GM18951 (cell line): ENCODE measurements around the gene DOCK3.
"Not testable (repeated sequence)": the region's sequence is repeated elsewhere in the genome, so short reads cannot be mapped to it uniquely, and the experiment has no call there.

Experiments used
- POLR2A ChIP-seq: IDR thresholded peaks from 4 replicates; pipeline ENCODE4 v1.6.1; 2011; ENCODE audit warnings: mild to moderate bottlenecking; ENCODE audit not compliant: insufficient read length, insufficient read depth; ENCODE audit errors: extremely low read depth
- in situ Hi-C: fragments of 300-500 bp; cut with MboI; formaldehyde crosslinking; loops from one replicate; pipeline ENCODE4 v1.12.0; 2022; ENCODE audit warnings: low sequenced_read_pairs, mixed read lengths, inconsistent platforms; ENCODE audit not compliant: unreplicated experiment

DOCK3 gene

GRCh38 chr3:51282931-51283330 lies 608.2 kb downstream of the DOCK3 start:
- no peak for TF ChIP-seq POLR2A
- in situ Hi-C loops, result no loop called here

DNA sequence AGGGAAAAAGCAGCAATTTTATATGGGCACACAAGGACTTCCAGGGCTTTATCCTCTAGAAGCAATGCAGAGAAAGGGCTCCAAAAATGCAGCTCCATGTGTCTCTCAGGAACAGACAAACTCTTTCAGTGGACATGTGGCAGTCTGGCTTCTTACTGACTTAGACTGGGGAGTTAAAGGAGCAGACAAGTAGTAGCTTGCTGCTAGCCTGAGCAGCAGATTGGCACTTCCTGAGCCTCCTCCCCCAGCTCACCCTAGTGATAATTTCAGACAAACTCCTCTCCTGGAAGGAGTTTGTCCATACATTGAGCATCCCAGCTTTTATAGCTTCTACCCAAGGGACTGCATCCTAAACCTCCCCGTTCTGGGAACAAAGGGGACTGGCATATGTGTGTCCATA lies 608.7 kb downstream of the DOCK3 start:
- in situ Hi-C loops, result no loop called here
- no peak for TF ChIP-seq POLR2A

GRCh38 chr3:51295625-51296024 lies 620.9 kb downstream of the DOCK3 start:
- in situ Hi-C loops, result no loop called here

GRCh38 chr3:51297333-51297732 lies 622.6 kb downstream of the DOCK3 start:
- in situ Hi-C loops, result no loop called here
- TF ChIP-seq POLR2A, result no peak

More at GRCh38 chr3:51295625-51296024, 620.9 kb downstream of the DOCK3 start:
- no peak for TF ChIP-seq POLR2A

- no peak for TF ChIP-seq POLR2A
- in situ Hi-C loops, result no loop called here
Measured at GRCh38 chr3:51304230-51304629, 629.5 kb downstream of the DOCK3 start.

- in situ Hi-C loops, result no loop called here
- TF ChIP-seq POLR2A, result no peak
Measured at GRCh38 chr3:51306093-51306492, 631.4 kb downstream of the DOCK3 start.

DNA sequence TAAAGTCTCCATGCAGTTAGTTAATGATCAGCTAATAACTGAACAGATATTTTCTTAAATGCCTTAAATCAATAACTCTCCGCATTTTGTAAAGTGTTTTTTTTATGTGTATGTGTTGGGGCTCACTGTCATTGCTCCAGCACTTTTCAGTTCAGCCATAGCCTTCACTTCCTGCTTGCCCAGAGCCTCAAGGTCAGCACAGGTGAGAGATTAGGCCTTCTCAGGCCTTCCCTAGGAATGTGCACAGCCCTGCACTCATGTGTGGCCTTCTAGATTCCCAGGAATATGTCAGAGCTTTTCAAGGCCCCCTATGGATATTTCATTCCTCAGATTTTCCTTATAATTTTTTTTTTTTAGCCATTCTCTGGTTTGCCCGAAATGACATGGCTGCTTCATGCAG lies 632.7 kb downstream of the DOCK3 start:
- in situ Hi-C loops, result no loop called here
- no peak for TF ChIP-seq POLR2A

DNA sequence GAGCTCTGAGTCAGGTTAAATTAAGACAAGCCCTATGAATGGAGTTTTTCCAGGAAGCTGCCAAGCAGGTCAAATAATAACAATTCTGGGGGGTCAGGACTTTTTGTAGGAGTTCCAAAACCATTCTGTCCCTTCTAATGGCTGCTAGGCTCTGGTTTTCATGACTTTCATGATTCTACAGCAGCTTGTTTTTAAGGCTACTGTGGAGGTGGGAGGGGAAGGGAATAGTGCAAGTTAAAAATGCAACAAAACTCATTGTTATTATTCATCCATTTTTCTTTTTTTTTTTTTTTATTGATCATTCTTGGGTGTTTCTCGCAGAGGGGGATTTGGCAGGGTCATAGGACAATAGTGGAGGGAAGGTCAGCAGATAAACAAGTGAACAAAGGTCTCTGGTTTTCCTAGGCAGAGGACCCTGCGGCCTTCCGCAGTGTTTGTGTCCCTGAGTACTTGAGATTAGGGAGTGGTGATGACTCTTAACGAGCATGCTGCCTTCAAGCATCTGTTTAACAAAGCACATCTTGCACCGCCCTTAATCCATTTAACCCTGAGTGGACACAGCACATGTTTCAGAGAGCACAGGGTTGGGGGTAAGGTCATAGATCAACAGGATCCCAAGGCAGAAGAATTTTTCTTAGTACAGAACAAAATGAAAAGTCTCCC lies 633.3 kb downstream of the DOCK3 start:
- in situ Hi-C loops, result not testable (repeated sequence)

DNA sequence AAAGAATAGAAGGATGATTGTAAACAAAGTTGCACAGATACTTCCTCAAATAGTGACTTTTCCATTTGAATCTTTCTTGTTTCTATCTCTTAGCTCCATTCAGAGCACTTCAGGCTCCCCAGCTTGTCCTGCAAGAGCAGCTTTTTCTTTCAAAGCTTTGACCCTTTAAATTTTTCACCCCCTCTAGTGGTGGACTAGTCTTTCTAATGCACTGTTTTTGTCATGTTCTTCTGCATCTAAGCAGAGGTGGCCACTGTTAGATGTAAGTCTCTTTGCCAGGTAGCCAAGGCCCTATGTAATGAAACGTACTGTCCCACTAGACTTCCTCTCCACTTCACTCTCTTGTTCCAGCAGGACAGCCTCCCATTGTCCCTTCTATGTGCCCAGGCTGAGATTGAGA lies 636.3 kb downstream of the DOCK3 start:
- no peak for TF ChIP-seq POLR2A
- in situ Hi-C loops, result no loop called here

DNA sequence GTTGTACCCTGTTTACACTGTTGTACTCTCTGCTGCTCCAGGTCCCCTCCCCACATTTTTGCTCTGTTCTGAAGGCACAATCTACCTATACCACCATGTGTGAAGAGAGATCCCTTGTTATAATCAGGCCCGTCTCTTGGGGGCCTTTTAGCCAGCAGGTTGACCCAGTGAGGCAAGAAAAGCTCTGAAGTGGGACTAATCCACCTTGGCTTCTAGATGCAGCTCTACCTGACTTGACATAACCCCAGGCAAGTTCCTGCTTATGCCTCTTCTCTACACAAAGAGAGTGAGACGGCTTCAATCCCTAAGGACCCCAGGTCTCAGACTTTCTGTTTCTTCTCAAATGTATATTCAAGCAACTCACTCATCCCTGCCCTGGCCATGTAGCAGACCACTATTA lies 653.5 kb downstream of the DOCK3 start:
- no peak for TF ChIP-seq POLR2A
- in situ Hi-C loops, result no loop called here

DNA sequence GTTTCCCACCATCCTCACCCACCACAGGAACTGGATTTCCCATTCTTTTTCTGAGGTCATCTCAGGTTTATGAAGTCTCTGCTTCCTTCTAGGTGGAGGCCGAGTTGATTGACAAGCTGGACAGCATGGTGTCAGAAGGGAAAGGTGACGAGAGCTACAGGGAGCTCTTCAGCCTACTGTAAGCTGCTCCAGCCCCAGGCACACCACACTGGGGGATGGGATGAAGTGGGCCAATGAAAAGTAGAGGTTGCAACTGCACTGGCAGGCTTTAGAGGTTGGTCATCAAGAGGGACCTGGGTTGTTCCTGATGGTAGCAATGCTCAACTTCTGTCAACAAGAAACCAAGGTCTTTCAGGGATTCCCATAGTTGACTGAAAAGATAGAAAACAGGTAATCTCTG lies 655.3 kb downstream of the DOCK3 start:
- TF ChIP-seq POLR2A, result no peak
- in situ Hi-C loops, result no loop called here

DNA sequence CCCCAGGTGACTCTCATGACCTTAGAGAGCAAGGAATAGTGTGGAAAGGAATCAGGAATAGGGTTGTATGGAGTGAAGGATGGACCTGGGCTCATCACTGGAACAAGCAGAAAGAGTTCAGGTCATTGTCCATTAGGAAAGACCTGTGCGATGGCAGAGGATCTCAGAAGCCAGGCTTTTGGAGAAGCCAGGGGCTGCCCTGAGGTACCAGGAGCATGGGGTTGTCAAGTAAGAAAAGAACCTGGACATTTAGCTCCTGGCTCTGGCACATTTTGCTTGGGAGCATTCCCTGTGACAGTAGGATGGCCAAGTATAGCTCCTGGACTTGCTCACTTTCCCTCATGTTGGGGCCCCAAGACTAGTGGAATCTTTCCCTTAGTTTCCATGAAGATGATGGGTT lies 657.4 kb downstream of the DOCK3 start:
- no peak for TF ChIP-seq POLR2A
- in situ Hi-C loops, result no loop called here

DNA sequence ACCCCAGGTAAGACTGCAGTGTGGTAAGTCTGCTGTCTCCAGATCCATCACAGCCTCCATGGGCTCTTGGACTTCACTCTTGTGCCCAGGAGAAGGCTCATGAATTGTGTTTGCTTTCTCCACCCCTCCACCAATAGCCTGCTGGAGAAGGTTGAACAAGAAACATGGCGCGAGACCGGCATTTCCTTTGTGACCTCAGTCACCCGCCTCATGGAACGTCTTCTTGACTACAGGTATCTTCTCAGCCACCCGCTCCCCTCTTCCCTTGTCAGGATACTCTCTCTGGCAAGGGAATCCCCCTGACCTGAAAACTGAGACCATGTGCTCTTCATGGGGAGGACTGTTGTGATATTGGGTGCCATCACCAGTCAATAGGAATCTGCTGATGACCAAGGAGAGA lies 658.3 kb downstream of the DOCK3 start:
- in situ Hi-C loops, result no loop called here
- TF ChIP-seq POLR2A, result no peak

- in situ Hi-C loops, result no loop called here
- no peak for TF ChIP-seq POLR2A
Measured at GRCh38 chr3:51336261-51336660, 661.5 kb downstream of the DOCK3 start.

DNA sequence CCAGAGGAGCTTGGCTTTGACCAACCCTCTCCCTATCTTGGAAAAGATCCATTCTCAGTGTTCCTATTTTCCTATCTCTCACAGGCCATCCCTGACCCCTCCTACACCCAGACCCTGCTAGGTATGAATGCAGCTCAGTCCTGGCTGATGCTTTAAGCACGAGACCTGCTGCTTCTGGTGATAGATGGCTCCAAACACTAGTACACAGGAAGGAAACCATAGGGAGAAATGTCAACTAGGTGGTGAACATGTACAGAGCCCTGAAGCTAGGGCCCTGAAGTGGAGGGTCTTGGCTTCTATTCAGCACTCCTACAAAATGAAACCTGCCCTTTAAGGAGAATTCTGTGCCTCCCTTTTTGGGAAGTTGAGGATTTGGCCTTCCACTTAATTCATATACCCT lies 662.9 kb downstream of the DOCK3 start:
- TF ChIP-seq POLR2A, result no peak
- in situ Hi-C loops, result no loop called here

GRCh38 chr3:51338632-51339031 lies 663.9 kb downstream of the DOCK3 start:
- TF ChIP-seq POLR2A, result no peak
- in situ Hi-C loops, result no loop called here
